Heart left ventricle (tissue), 13 donors: Measurements from ENCODE around the gene SLC35E3.

Experiments used
- CTCF ChIP-seq, 12 donors: fragments of 200-600 bp; sonication (generic) in 4 of 12; IDR thresholded peaks; one replicate each; pipeline versions ENCODE4 v1.5.0 to v1.8.0; 2018 to 2022; ENCODE audit warnings: antibody characterized with exemption in 12 of 12, mild to moderate bottlenecking in 5 of 12
- POLR2A ChIP-seq, 2 donors: fragments of 450-650 bp; IDR thresholded peaks; one replicate each; pipeline ENCODE4 v1.6.1; 2017; ENCODE audit warnings: antibody characterized with exemption in 2 of 2, mild to moderate bottlenecking in 2 of 2, moderate library complexity in 2 of 2
- donor health status: ischemic (EF 13 %, LVEDD 7.1; RV severe dilation, severe dysfunction).
- donor health status: DM: no; HTN: yes; CAD: no.
- donor health status: DM: no; HTN: no; CAD: no.
- donor health status: ischemic (EF 25% LVEDD 6.9; RV normal size, moderate dysfunction).
- donor health status: ischemic (EF 25% LVEDD 5.7; RV mildly dilated, moderate dysfunction).
- donor health status: ischemic (EF 35%, LVEDD 5.7; RV mildly dilated, moderate dysfunction).
- donor health status: nonischemic (EF 11% LVEDD 7.7; RV severe dilation, severe dysfunction).
- donor health status: DM: yes; HTN: yes; CAD: no.
- donor health status: PGD.
- donor health status: ischemic (EF 29% LVEDD 5.4; RV normal size, mild dysfunction).
- donor health status: nonischemic (EF 23%, LVEDD 6.1; RV moderate dilation, normal function).

GRCh38 chr12:68773582-68773981, 27.6 kb downstream of the SLC35E3 start:
- no peak for TF ChIP-seq CTCF (IDR thresholded peaks at IDR 0.05)
- TF ChIP-seq POLR2A (IDR thresholded peaks at IDR 0.05), result no peak
